GM18505 (cell line): Measurements from ENCODE around the gene SH3BGRL2.
"Not testable (repeated sequence)": the region's sequence is repeated elsewhere in the genome, so short reads cannot be mapped to it uniquely, and the experiment has no call there.

ENCODE experiments used
- ATAC-seq: cut with Tn5 transposase; IDR thresholded peaks from one replicate; pipeline ENCODE4 v1.9.1; 2021; ENCODE audit not compliant: unreplicated experiment
- POLR2A ChIP-seq: IDR thresholded peaks from 4 replicates; pipeline ENCODE4 v1.6.1; 2011; ENCODE audit warnings: borderline replicate concordance; ENCODE audit not compliant: insufficient read depth, insufficient read length; ENCODE audit errors: extremely low read depth

SH3BGRL2 gene

DNA sequence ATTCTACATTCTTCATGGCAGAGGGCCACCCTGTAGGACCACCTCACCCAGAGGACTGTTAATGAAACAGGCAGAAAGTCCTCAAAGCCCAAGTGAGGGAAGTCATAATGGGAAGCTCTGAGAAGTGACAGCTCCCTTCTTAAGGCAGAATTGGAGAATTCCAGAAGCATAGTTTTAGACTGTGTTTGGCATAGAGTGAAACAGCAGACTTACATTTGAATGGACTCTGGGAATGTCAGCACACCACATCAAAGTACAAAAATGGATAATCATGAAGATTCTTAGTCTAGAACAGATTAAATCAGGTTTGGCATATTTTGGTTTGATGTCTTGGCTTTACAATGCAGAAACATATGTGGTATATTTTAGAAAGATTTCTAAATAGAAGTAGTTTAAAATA lies 17.9 kb downstream of the SH3BGRL2 start:
- no peak for ATAC-seq
- TF ChIP-seq POLR2A: no peak

- ATAC-seq: no peak
- no peak for TF ChIP-seq POLR2A
Observed at GRCh38 chr6:79650950-79651349, 19.8 kb downstream of the SH3BGRL2 start.

GRCh38 chr6:79656134-79656533 lies 25.0 kb downstream of the SH3BGRL2 start:
- no peak for TF ChIP-seq POLR2A
- no peak for ATAC-seq

DNA sequence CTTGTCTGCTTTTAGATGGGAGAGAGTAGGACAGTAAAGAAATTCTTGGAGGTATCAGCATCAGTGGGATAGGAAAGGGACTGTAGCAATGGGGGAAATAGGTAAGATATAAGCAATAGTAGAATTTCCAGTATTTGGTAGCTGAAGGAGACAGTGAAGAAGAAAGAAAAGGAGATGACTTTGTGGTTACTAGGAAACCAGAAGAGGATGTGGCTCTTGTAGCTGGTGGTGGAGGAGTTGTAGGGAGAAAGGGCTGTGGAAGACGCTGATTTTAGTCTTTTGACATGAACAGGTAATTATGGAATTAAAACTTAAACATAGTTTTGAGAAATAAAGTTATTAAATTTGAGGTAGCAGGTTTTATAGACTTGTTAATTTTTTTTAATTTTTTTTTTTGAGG lies 26.1 kb downstream of the SH3BGRL2 start:
- no peak for ATAC-seq
- TF ChIP-seq POLR2A: no peak

DNA sequence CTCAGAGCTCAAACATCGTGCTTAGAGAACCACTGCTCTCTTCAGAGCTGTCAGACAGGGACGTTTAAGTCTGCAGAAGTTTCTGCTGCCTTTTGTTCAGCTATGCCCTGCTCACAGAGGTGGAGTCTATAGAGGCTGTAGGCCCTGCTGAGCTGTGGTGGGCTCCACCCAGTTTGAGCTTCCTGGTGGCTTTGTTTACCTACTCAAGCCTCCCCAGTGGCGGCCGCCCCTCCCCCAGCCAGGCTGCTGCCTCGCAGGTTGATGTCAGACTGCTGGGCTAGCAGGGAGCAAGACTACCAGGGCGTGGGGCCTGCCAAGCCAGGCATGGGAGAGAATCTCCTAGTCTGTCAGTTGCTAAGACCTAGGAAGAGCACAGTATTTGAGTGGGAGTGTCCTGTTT lies 32.5 kb downstream of the SH3BGRL2 start:
- ATAC-seq: not testable (repeated sequence)

GRCh38 chr6:79665725-79666551 lies 34.8 kb downstream of the SH3BGRL2 start:
- ATAC-seq: no peak
- TF ChIP-seq POLR2A: no peak

- ATAC-seq: no peak
Observed at GRCh38 chr6:79666634-79667033, 35.5 kb downstream of the SH3BGRL2 start.

GRCh38 chr6:79668381-79668780 lies 37.3 kb downstream of the SH3BGRL2 start:
- ATAC-seq: no peak
- TF ChIP-seq POLR2A: no peak

More at GRCh38 chr6:79666634-79667033, 35.5 kb downstream of the SH3BGRL2 start:
- no peak for TF ChIP-seq POLR2A

GRCh38 chr6:79669766-79670165 lies 38.6 kb downstream of the SH3BGRL2 start:
- TF ChIP-seq POLR2A: no peak
- no peak for ATAC-seq

GRCh38 chr6:79670789-79671188 lies 39.7 kb downstream of the SH3BGRL2 start:
- no peak for TF ChIP-seq POLR2A
- no peak for ATAC-seq

GRCh38 chr6:79671600-79672266 lies 40.6 kb downstream of the SH3BGRL2 start:
- TF ChIP-seq POLR2A: no peak
- ATAC-seq: no peak

GRCh38 chr6:79672631-79673111 lies 41.5 kb downstream of the SH3BGRL2 start:
- ATAC-seq: no peak
- TF ChIP-seq POLR2A: no peak

GRCh38 chr6:79673947-79674346 lies 42.8 kb downstream of the SH3BGRL2 start:
- no peak for ATAC-seq
- TF ChIP-seq POLR2A: no peak
